ENCODE results near the gene DCPS. TPM values are rescaled to one million over a fixed set of nuclear protein-coding genes. Genes with fewer than 3 reads are reported as not detected.

The DCPS gene
- total RNA-seq, 1 donor from 2014 or later = 18.6 TPM

GRCh38 chr11:126277780-126278179, 26.1 kb upstream of the DCPS start:
- no peak for DNase-seq (ENCODE audit: low spot score)
- Histone ChIP-seq H3F3A (ENCODE audit: low read depth) (peaks cover 9% of the 10 kb centered on the region), H3K27me3 (peaks cover 12% of the 10 kb centered on the region), H2AFZ (replicated peaks) (no peak overlapping the region), H3K27ac (no peak overlapping the region), H3K4me3 (no peak overlapping the region), H3K4me2 (no peak overlapping the region), H3K36me3 (no peaks in the 10 kb centered on the region), H3K9me3 (ENCODE audit: low read depth) (no peaks in the 10 kb centered on the region), H4K20me1 (ENCODE audit: low read depth) (no peaks in the 10 kb centered on the region), H3K79me2 (ENCODE audit: low read depth) (no peaks in the 10 kb centered on the region), H3K4me1 (no peaks in the 10 kb centered on the region), H3K9ac (no peak overlapping the region)
- H3K27ac Mint-ChIP-seq = no peak overlapping the region
- TF ChIP-seq CTCF (IDR thresholded peaks at IDR 0.05) (no peak), EZH2phosphoT487 (IDR thresholded peaks at IDR 0.05) (no peak), EZH2 (IDR thresholded peaks at IDR 0.05) (no peak)
- peaks cover 29% of the 10 kb centered on the region for H3K36me3 Mint-ChIP-seq
- H3K4me1 Mint-ChIP-seq = peaks cover 15% of the 10 kb centered on the region
- H3K9me3 Mint-ChIP-seq = no peaks in the 10 kb centered on the region
- peaks cover 9% of the 10 kb centered on the region for H3K27me3 Mint-ChIP-seq (ENCODE audit: insufficient read depth, low read depth)
- H3K4me3 Mint-ChIP-seq = no peak overlapping the region

GRCh38 chr11:126279191-126279590, 24.7 kb upstream of the DCPS start:
- no peaks in the 10 kb centered on the region for H3K9me3 Mint-ChIP-seq
- H3K27ac Mint-ChIP-seq = no peak overlapping the region
- H3K4me3 ChIP-seq = no peak overlapping the region

GRCh38 chr11:126280595-126280994, 23.3 kb upstream of the DCPS start:
- Histone ChIP-seq H3K27ac (no peak overlapping the region), H3K9me3 (ENCODE audit: low read depth) (no peaks in the 10 kb centered on the region), H3K4me1 (peaks cover 7% of the 10 kb centered on the region), H4K20me1 (ENCODE audit: low read depth) (no peaks in the 10 kb centered on the region), H3K79me2 (ENCODE audit: low read depth) (peaks cover 5% of the 10 kb centered on the region), H3K4me2 (no peak overlapping the region), H2AFZ (replicated peaks) (no peak overlapping the region), H3K36me3 (no peaks in the 10 kb centered on the region), H3K4me3 (no peak overlapping the region), H3K27me3 (peaks cover 22% of the 10 kb centered on the region), H3K9ac (no peak overlapping the region), H3F3A (ENCODE audit: low read depth) (peaks cover 16% of the 10 kb centered on the region)
- Mint-ChIP-seq H3K27me3 (ENCODE audit: insufficient read depth, low read depth) (peaks cover 10% of the 10 kb centered on the region), H3K36me3 (peaks cover 13% of the 10 kb centered on the region), H3K9me3 (no peaks in the 10 kb centered on the region), H3K27ac (no peak overlapping the region), H3K4me3 (no peak overlapping the region), H3K4me1 (peaks cover 23% of the 10 kb centered on the region)
- TF ChIP-seq EZH2phosphoT487 (IDR thresholded peaks at IDR 0.05) (no peak), EZH2 (IDR thresholded peaks at IDR 0.05) (no peak), CTCF (IDR thresholded peaks at IDR 0.05) (no peak)
- no peak for DNase-seq (ENCODE audit: low spot score)

More at GRCh38 chr11:126279191-126279590, 24.7 kb upstream of the DCPS start:
- Histone ChIP-seq H2AFZ (replicated peaks) (no peak overlapping the region), H3K27ac (no peak overlapping the region), H3K4me2 (no peak overlapping the region), H3K27me3 (peaks cover 20% of the 10 kb centered on the region), H3K79me2 (ENCODE audit: low read depth) (peaks cover 2% of the 10 kb centered on the region), H3K36me3 (no peaks in the 10 kb centered on the region), H3K9me3 (ENCODE audit: low read depth) (no peaks in the 10 kb centered on the region), H3F3A (ENCODE audit: low read depth) (peaks cover 16% of the 10 kb centered on the region), H3K4me1 (peaks cover 7% of the 10 kb centered on the region), H3K9ac (no peak overlapping the region), H4K20me1 (ENCODE audit: low read depth) (no peaks in the 10 kb centered on the region)
- Mint-ChIP-seq H3K4me3 (no peak overlapping the region), H3K36me3 (peaks cover 22% of the 10 kb centered on the region), H3K4me1 (peaks cover 20% of the 10 kb centered on the region), H3K27me3 (ENCODE audit: insufficient read depth, low read depth) (peaks cover 9% of the 10 kb centered on the region)
- DNase-seq (ENCODE audit: low spot score) = no peak
- TF ChIP-seq EZH2 (IDR thresholded peaks at IDR 0.05) (no peak), CTCF (IDR thresholded peaks at IDR 0.05) (no peak), EZH2phosphoT487 (IDR thresholded peaks at IDR 0.05) (no peak)
